HepG2 (cell line): Measurements from ENCODE around the gene ST6GALNAC3. TPM values are rescaled to one million over a fixed set of nuclear protein-coding genes. Genes with fewer than 3 reads are reported as not detected.

Source experiments
- ATAC-seq: fragments of 200-7000 bp; cut with Tn5 transposase; 3 replicates; pipeline ENCODE4 v1.9.1; 2020; ENCODE audit warnings: mild to moderate bottlenecking, moderate library complexity
- BruUV-seq: library from RNA; stranded (reverse); fragments of 400-500 nt; replicated peaks from 2 replicates; lab custom pipeline; 2021; lab: Mats Ljungman, UMichigan
- CTCF ChIA-PET: fragments of 300-600 bp; formaldehyde crosslinking; extraction: SDS; loops from one replicate; lab custom pipeline; 2021; ENCODE audit warnings: low total read pairs, inconsistent platforms, low intra/inter-chr PET ratio; lab: Yijun Ruan, JAX
- POLR2A ChIA-PET: fragments of 350-600 bp; sonication (Branson Sonifier 250); formaldehyde crosslinking; loops from one replicate; lab custom pipeline; 2020; ENCODE audit warnings: antibody characterized with exemption, inconsistent platforms; lab: Yijun Ruan, JAX
- DNase-seq: peaks from one replicate; pipeline ENCODE4 v3.0.0-alpha.2; 2015; ENCODE audit warnings: low spot score
- FAIRE-seq: peaks from 3 replicates; lab custom pipeline; 2011; peaks lifted over from hg19 to GRCh38; lab: Jason Lieb, UNC
- H2AFZ ChIP-seq: one replicate; pipeline ENCODE4 v1.6.1; 2011; ENCODE audit warnings: low read length, inconsistent platforms
- H3K27ac ChIP-seq: fragments of 300-600 bp; 3 replicates; pipeline ENCODE4 v1.8.0; 2011; ENCODE audit warnings: mixed run types, mild to moderate bottlenecking, mixed read lengths, low read length, inconsistent platforms; ENCODE audit not compliant: insufficient read depth; ENCODE audit errors: extremely low read length
- H3K27me3 ChIP-seq, 2 experiments: fragments of 200-600 bp in 1 of 2; 2 replicates in 1 of 2; 3 replicates in 1 of 2; pipeline versions ENCODE4 v1.6.0 to v1.8.0; 2011; ENCODE audit warnings: low read length in 2 of 2, mild to moderate bottlenecking in 2 of 2, moderate library complexity in 2 of 2, inconsistent platforms in 1 of 2; ENCODE audit not compliant: insufficient read depth in 2 of 2, control insufficient read depth in 1 of 2
- H3K36me3 ChIP-seq, 2 experiments: fragments of 200-600 bp in 1 of 2; replicated peaks in 1 of 2; 2 replicates in 1 of 2; 3 replicates in 1 of 2; pipeline versions ENCODE4 v1.5.1 to v1.8.0; 2011; ENCODE audit warnings: low read length in 2 of 2, inconsistent platforms in 1 of 2; ENCODE audit not compliant: insufficient read depth in 2 of 2, control insufficient read depth in 1 of 2
- H3K4me1 ChIP-seq: 2 replicates; pipeline ENCODE4 v1.5.1; 2012; ENCODE audit warnings: low read length, inconsistent platforms; ENCODE audit not compliant: insufficient read depth
- H3K4me2 ChIP-seq: 2 replicates; pipeline ENCODE4 v1.6.0; 2011; ENCODE audit warnings: low read depth, low read length, inconsistent platforms
- H3K4me3 ChIP-seq, 3 experiments: fragments of 200-600 bp in 1 of 3; sonication (generic), shearing (Covaris generic) in 1 of 3; replicated peaks in 1 of 3; 2 replicates each; pipeline ENCODE4 v1.5.1; 2011 to 2016; ENCODE audit warnings: low read length in 3 of 3, inconsistent platforms in 2 of 3, low read depth in 2 of 3, mild to moderate bottlenecking in 2 of 3, control low read depth in 1 of 3, mixed read lengths in 1 of 3; ENCODE audit not compliant: insufficient read depth in 1 of 3
- H3K79me2 ChIP-seq: one replicate; pipeline ENCODE4 v1.6.1; 2011; ENCODE audit warnings: low read length, inconsistent platforms; ENCODE audit not compliant: insufficient read depth
- H3K9ac ChIP-seq: 2 replicates; pipeline ENCODE4 v1.6.0; 2011; ENCODE audit warnings: mild to moderate bottlenecking, low read depth, low read length, inconsistent platforms; ENCODE audit not compliant: insufficient read depth
- H3K9me3 ChIP-seq: 2 replicates; pipeline ENCODE4 v1.5.1; 2012; ENCODE audit warnings: mild to moderate bottlenecking, low read length
- H4K20me1 ChIP-seq: 2 replicates; pipeline ENCODE4 v1.6.0; 2011; ENCODE audit warnings: inconsistent platforms, mild to moderate bottlenecking, low read length, moderate library complexity; ENCODE audit not compliant: insufficient read depth
- ATF7 ChIP-seq, 2 experiments: fragments of 450-650 bp in 1 of 2; sonication (generic) in 1 of 2; formaldehyde crosslinking in 1 of 2; IDR thresholded peaks; 2 replicates each; pipeline versions ENCODE4 v1.4.0 to v1.6.1; 2016 to 2020; ENCODE audit warnings: antibody characterized with exemption in 1 of 2, mild to moderate bottlenecking in 1 of 2, missing genetic modification reagents in 1 of 2
- ETV6 ChIP-seq: sonication (generic); formaldehyde crosslinking; conservative IDR thresholded peaks from 2 replicates; pipeline ENCODE4 v1.4.0; 2020; ENCODE audit warnings: missing genetic modification reagents
- PAX8 ChIP-seq: sonication (generic); formaldehyde crosslinking; IDR thresholded peaks from 2 replicates; pipeline ENCODE4 v1.8.0; 2022; ENCODE audit warnings: mild to moderate bottlenecking, missing genetic modification reagents, borderline replicate concordance
- RFXANK ChIP-seq: IDR thresholded peaks from 2 replicates; pipeline ENCODE4 v1.6.1; 2016
- RXRA ChIP-seq: sonication (generic); formaldehyde crosslinking; IDR thresholded peaks from 2 replicates; pipeline ENCODE4 v1.5.1; 2020; ENCODE audit warnings: missing genetic modification reagents
- SAP130 ChIP-seq: IDR thresholded peaks from 2 replicates; pipeline ENCODE4 v1.6.1; 2016; ENCODE audit warnings: low read depth
- SKIL ChIP-seq: sonication (generic); formaldehyde crosslinking; IDR thresholded peaks from 2 replicates; pipeline ENCODE4 v1.8.0; 2022; ENCODE audit warnings: missing genetic modification reagents, mild to moderate bottlenecking, moderate library complexity, borderline replicate concordance
- SOX13 ChIP-seq, 3 experiments: fragments of 450-650 bp in 1 of 3; sonication (generic) in 1 of 3; formaldehyde crosslinking in 1 of 3; IDR thresholded peaks in 2 of 3; conservative IDR thresholded peaks in 1 of 3; 2 replicates each; pipeline versions ENCODE4 v1.5.0 to v1.6.1; 2016 to 2020; ENCODE audit warnings: antibody characterized with exemption in 1 of 3, mild to moderate bottlenecking in 1 of 3, missing compliant biosample characterization in 1 of 3, missing genetic modification reagents in 1 of 3, moderate library complexity in 1 of 3
- ZNF234 ChIP-seq: sonication (generic); formaldehyde crosslinking; conservative IDR thresholded peaks from 2 replicates; pipeline ENCODE4 v1.5.1; 2020; ENCODE audit warnings: mild to moderate bottlenecking, missing genetic modification reagents
- WGBS: methylation state at CpG from one replicate; pipeline ENCODE4 v1.1.6; 2017; ENCODE audit warnings: low lambda C conversion rate; 5-methylcytosine and 5-hydroxymethylcytosine counted together
- in situ Hi-C: cut with HindIII; loops from 2 replicates; pipeline ENCODE4 v1.10.0; 2017; ENCODE audit warnings: low pct_unique_long_range_greater_than_20kb; ENCODE audit not compliant: extremely low pct_ligation_motif_present
- intact Hi-C: fragments of 100-400 bp; cut with micrococcal nuclease; formaldehyde crosslinking; loops from one replicate; pipeline ENCODE4 v1.10.0; 2022; ENCODE audit not compliant: unreplicated experiment
- polyA plus RNA-seq, 8 experiments: library from polyadenylated mRNA; depleted of rRNA in 3 of 8; stranded (reverse) in 7 of 8; unstranded in 1 of 8; fragments of >200 nt; fragmentation: Illumina TruSeq in 4 of 8; extraction: Trizol in 4 of 8; gene quantifications; 2 replicates each; pipeline versions ENCODE4 v1.2.1 to v1.2.3, GENCODE V29; 2011 to 2016; ENCODE audit warnings: low read depth in 4 of 8, missing spikeins in 1 of 8, mixed read lengths in 1 of 8; ENCODE audit not compliant: insufficient read depth in 1 of 8
- total RNA-seq, 5 experiments: library from RNA; depleted of rRNA; stranded (reverse); fragments of >200 nt; fragmentation: Illumina TruSeq; extraction: Trizol; gene quantifications; 2 replicates each; pipeline ENCODE4 v1.2.3, GENCODE V29; 2016; ENCODE audit warnings: low read depth in 1 of 5
- TF ChIP-seq, protein P1 (sequence below): sonication (generic); formaldehyde crosslinking; IDR thresholded peaks from 2 replicates; pipeline ENCODE4 v1.8.1; 2023; ENCODE audit warnings: mild to moderate bottlenecking, inconsistent platforms, moderate library complexity, missing genetic modification reagents, borderline replicate concordance

Gene ST6GALNAC3
- total and polyA plus RNA-seq, 2 of the 13 experiments (the other 11 are each of a cell fraction or from before 2014, with no cell fraction given) = not detected

- ATAC-seq (no peak), DNase-seq (no peak), FAIRE-seq (no peak)
- no peaks in the 10 kb centered on the region for H3K79me2 ChIP-seq
- no peaks in the 10 kb centered on the region for H3K36me3 ChIP-seq
- ChIA-PET POLR2A (no interaction called here), CTCF (no interaction called here)
- no peaks in the 10 kb centered on the region for H3K27me3 ChIP-seq
- H3K4me3 ChIP-seq = no peak overlapping the region
- H3K27ac ChIP-seq = no peak overlapping the region
- H2AFZ ChIP-seq = no peak overlapping the region
- no peak overlapping the region for H3K9ac ChIP-seq
- no peaks in the 10 kb centered on the region for H4K20me1 ChIP-seq
- H3K4me1 ChIP-seq = peaks cover 12% of the 10 kb centered on the region
- intact Hi-C loops (no loop called here), in situ Hi-C loops (no loop called here)
- peaks cover 5% of the 10 kb centered on the region for H3K9me3 ChIP-seq
- TF ChIP-seq PAX8 (CRISPR knock-in tag) = no peak
- no peak for TF ChIP-seq SOX13 (IDR thresholded peaks at IDR 0.05)
- no peak for TF ChIP-seq SOX13 (CRISPR knock-in tag; conservative IDR thresholded peaks at IDR 0.05 in 1 of 2, IDR thresholded peaks at IDR 0.05 in 1 of 2)
- no peak for TF ChIP-seq RXRA (CRISPR knock-in tag)
- no peak for TF ChIP-seq ETV6
- TF ChIP-seq SAP130 (CRISPR knock-in tag) = no peak
- TF ChIP-seq RFXANK (CRISPR knock-in tag) = no peak
- no peak for TF ChIP-seq ZNF234
- no peak overlapping the region for H3K4me2 ChIP-seq
- 23% methylated on average over 3 of the region's 3 CpGs for WGBS
- no TSS peak for BruUV-seq
Measured at GRCh38 chr1:76669624-76670315, 595.2 kb downstream of the ST6GALNAC3 start.

- intact Hi-C loops = loop anchor here (1.0 kb wide), 1 partner anchor 64 kb away; no protein-coding TSS in a partner anchor
- ChIA-PET POLR2A (no interaction called here), CTCF (no interaction called here)
- ATAC-seq = no peak
- no TSS peak for BruUV-seq
- H3K79me2 ChIP-seq = no peaks in the 10 kb centered on the region
- no peak for DNase-seq
- H3K4me1 ChIP-seq = peaks cover 20% of the 10 kb centered on the region
- in situ Hi-C loops = no loop called here
- H3K36me3 ChIP-seq = no peaks in the 10 kb centered on the region
- peaks cover 12% of the 10 kb centered on the region for H3K9me3 ChIP-seq
- H4K20me1 ChIP-seq = no peaks in the 10 kb centered on the region
- no peak overlapping the region for H3K9ac ChIP-seq
- no peak overlapping the region for H2AFZ ChIP-seq
- TF ChIP-seq, protein P1, sequence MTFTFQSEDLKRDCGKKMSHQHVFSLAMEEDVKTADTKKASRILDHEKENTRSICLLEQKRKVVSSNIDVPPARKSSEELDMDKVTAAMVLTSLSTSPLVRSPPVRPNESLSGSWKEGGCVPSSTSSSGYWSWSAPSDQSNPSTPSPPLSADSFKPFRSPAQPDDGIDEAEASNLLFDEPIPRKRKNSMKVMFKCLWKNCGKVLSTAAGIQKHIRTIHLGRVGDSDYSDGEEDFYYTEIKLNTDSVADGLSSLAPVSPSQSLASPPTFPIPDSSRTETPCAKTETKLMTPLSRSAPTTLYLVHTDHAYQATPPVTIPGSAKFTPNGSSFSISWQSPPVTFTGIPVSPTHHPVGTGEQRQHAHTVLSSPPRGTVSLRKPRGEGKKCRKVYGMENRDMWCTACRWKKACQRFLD (CRISPR knock-in tag) = no peak
- no peak for TF ChIP-seq SKIL (CRISPR knock-in tag)
- peak; percentile 65 for TF ChIP-seq ATF7 (IDR thresholded peaks at IDR 0.05)
- TF ChIP-seq ATF7 (CRISPR knock-in tag; IDR thresholded peaks at IDR 0.05) = no peak
- WGBS = 62% methylated on average over 3 of the region's 3 CpGs
- FAIRE-seq = no peak
- no peak overlapping the region for H3K27ac ChIP-seq
- no peaks in the 10 kb centered on the region for H3K27me3 ChIP-seq
- H3K4me2 ChIP-seq = no peak overlapping the region
- no peak overlapping the region for H3K4me3 ChIP-seq
Measured at GRCh38 chr1:76674689-76675210, 600.2 kb downstream of the ST6GALNAC3 start.
